ENCODE data around the gene NDUFAF2. TPM values are rescaled to one million over a fixed set of nuclear protein-coding genes. Genes with fewer than 3 reads are reported as not detected.

NDUFAF2 gene
- total and polyA plus RNA-seq, 2 of the 13 experiments (the other 11 are each of a cell fraction or from before 2014, with no cell fraction given): 34.0 to 78.4 TPM

DNA sequence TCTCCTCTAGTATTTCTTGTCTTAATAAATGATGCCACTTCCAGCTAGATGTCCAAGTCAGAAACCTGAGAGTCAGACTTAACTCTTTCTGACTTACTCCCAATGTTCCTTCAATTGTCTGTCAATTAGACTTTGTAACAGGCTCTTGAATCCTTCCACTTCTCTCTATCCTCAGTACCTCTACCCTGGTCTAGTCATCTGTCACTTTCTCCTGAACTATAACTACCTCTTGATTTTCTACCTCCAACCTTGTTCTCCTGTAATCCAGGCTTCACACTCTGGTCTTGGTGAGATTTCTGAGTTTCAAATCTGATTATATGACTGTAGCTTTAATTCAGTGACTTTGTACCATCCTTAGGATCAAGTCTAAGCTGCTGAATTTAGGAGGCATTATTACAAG lies 64.9 kb downstream of the NDUFAF2 start:
- BruUV-seq (replicated peaks): no TSS peak
- H4K20me1 ChIP-seq (ENCODE audit: insufficient read depth, low read length): no peaks in the 10 kb centered on the region
- DNase-seq (ENCODE audit: low spot score) (no peak), ATAC-seq (no peak), FAIRE-seq (no peak)
- H3K9ac ChIP-seq (ENCODE audit: insufficient read depth, low read depth, low read length): no peak overlapping the region
- peaks cover 7% of the 10 kb centered on the region for H3K4me1 ChIP-seq (ENCODE audit: insufficient read depth, low read length)
- H3K79me2 ChIP-seq (ENCODE audit: insufficient read depth, low read length): no peaks in the 10 kb centered on the region
- no peaks in the 10 kb centered on the region for H3K36me3 ChIP-seq (replicated peaks in 1 of 2; ENCODE audit: control insufficient read depth in 1 of 2, insufficient read depth in 2 of 2, low read length in 2 of 2)
- no peak overlapping the region for H3K27ac ChIP-seq (ENCODE audit: extremely low read length, insufficient read depth, low read length)
- no peak overlapping the region for H3K4me2 ChIP-seq (ENCODE audit: low read depth, low read length)
- no peaks in the 10 kb centered on the region for H3K9me3 ChIP-seq (ENCODE audit: low read length)
- intact Hi-C loops (cut with micrococcal nuclease; ENCODE audit: unreplicated experiment) (no loop called here), in situ Hi-C loops (cut with HindIII; ENCODE audit: extremely low pct_ligation_motif_present, low pct_unique_long_range_greater_than_20kb) (no loop called here)
- no peak overlapping the region for H3K4me3 ChIP-seq (replicated peaks in 1 of 3; ENCODE audit: insufficient read depth in 1 of 3, low read depth in 2 of 3, low read length in 3 of 3)
- CTCF ChIA-PET (ENCODE audit: low intra/inter-chr PET ratio, low total read pairs): no interaction called here
- TF ChIP-seq ZNF101 (CRISPR knock-in tag; IDR thresholded peaks at IDR 0.05; ENCODE audit: borderline replicate concordance, low read depth) (no peak), TCF7L2 (IDR thresholded peaks at IDR 0.05; ENCODE audit: low read depth, low read length) (no peak), ZNF282 (IDR thresholded peaks at IDR 0.05; ENCODE audit: partially characterized antibody) (no peak), ZNF317 (CRISPR knock-in tag; IDR thresholded peaks at IDR 0.05) (peak; percentile 84)
- TF ChIP-seq, protein P1, sequence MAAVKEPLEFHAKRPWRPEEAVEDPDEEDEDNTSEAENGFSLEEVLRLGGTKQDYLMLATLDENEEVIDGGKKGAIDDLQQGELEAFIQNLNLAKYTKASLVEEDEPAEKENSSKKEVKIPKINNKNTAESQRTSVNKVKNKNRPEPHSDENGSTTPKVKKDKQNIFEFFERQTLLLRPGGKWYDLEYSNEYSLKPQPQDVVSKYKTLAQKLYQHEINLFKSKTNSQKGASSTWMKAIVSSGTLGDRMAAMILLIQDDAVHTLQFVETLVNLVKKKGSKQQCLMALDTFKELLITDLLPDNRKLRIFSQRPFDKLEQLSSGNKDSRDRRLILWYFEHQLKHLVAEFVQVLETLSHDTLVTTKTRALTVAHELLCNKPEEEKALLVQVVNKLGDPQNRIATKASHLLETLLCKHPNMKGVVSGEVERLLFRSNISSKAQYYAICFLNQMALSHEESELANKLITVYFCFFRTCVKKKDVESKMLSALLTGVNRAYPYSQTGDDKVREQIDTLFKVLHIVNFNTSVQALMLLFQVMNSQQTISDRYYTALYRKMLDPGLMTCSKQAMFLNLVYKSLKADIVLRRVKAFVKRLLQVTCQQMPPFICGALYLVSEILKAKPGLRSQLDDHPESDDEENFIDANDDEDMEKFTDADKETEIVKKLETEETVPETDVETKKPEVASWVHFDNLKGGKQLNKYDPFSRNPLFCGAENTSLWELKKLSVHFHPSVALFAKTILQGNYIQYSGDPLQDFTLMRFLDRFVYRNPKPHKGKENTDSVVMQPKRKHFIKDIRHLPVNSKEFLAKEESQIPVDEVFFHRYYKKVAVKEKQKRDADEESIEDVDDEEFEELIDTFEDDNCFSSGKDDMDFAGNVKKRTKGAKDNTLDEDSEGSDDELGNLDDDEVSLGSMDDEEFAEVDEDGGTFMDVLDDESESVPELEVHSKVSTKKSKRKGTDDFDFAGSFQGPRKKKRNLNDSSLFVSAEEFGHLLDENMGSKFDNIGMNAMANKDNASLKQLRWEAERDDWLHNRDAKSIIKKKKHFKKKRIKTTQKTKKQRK (IDR thresholded peaks at IDR 0.05; ENCODE audit: low read length): no peak
- POLR2A ChIA-PET: no interaction called here
- H3K27me3 ChIP-seq (ENCODE audit: control insufficient read depth in 1 of 2, insufficient read depth in 2 of 2, low read length in 2 of 2): no peaks in the 10 kb centered on the region
- H2AFZ ChIP-seq (ENCODE audit: low read length): no peak overlapping the region
